ENCODE results near the gene TNXB.

GRCh38 chr6:32105433-32105832 is 3.7 kb downstream of the TNXB start:
- no peak for TF ChIP-seq POLR2A (IDR thresholded peaks at IDR 0.05; ENCODE audit: low read length)
- no peak for TF ChIP-seq GATA1 (IDR thresholded peaks at IDR 0.05; ENCODE audit: low read depth, low read length)

Measured in erythroblast (primary cell).